ENCODE results near the gene PDE6G.

The PDE6G gene

GRCh38 chr17:81660441-81660840, 4.1 kb upstream of the PDE6G start:
- DNase-seq = no peak

- DNase-seq = no peak
Measured at GRCh38 chr17:81659038-81659437, 2.7 kb upstream of the PDE6G start.

- no peak for DNase-seq
Measured at GRCh38 chr17:81656835-81657234, 493 bp upstream of the PDE6G start.

GRCh38 chr17:81655378-81656117, 794 bp downstream of the PDE6G start:
- no peak for DNase-seq

GRCh38 chr17:81652906-81653771, 3.2 kb downstream of the PDE6G start:
- no peak for DNase-seq

- DNase-seq = no peak
Measured at GRCh38 chr17:81651692-81652091, 4.7 kb downstream of the PDE6G start.

GRCh38 chr17:81650951-81651350, 5.4 kb downstream of the PDE6G start:
- DNase-seq = no peak

GRCh38 chr17:81648707-81649085, 7.6 kb downstream of the PDE6G start:
- no peak for DNase-seq

GRCh38 chr17:81648013-81648706, 8.2 kb downstream of the PDE6G start:
- DNase-seq = no peak

GRCh38 chr17:81647640-81648012, 8.7 kb downstream of the PDE6G start:
- no peak for DNase-seq

- DNase-seq = no peak
Measured at GRCh38 chr17:81646869-81647600, 9.3 kb downstream of the PDE6G start.

- DNase-seq = no peak
Measured at GRCh38 chr17:81644976-81645952, 11.1 kb downstream of the PDE6G start.

- DNase-seq = no peak
Measured at GRCh38 chr17:81644496-81644895, 11.8 kb downstream of the PDE6G start.

- DNase-seq = no peak
Measured at GRCh38 chr17:81641825-81642489, 14.4 kb downstream of the PDE6G start.

GRCh38 chr17:81640011-81640410, 16.3 kb downstream of the PDE6G start:
- no peak for DNase-seq

GRCh38 chr17:81638683-81639082, 17.7 kb downstream of the PDE6G start:
- DNase-seq = no peak

GRCh38 chr17:81636505-81637288, 19.6 kb downstream of the PDE6G start, which contains the start of the genes NPLOC4 and TSPAN10:
Gene NPLOC4, minus strand, starts transcription at chr17:81637112. Its CDS starts 182 bp downstream, at chr17:81636930.
Gene TSPAN10, plus strand, starts transcription at chr17:81637196. Its CDS starts 5,217 bp downstream, at chr17:81642413.
- peak; percentile 71 for DNase-seq

- DNase-seq = no peak
Measured at GRCh38 chr17:81635973-81636504, 20.3 kb downstream of the PDE6G start.

- no peak for DNase-seq
Measured at GRCh38 chr17:81635431-81635830, 20.9 kb downstream of the PDE6G start.

GRCh38 chr17:81631482-81631881, 24.9 kb downstream of the PDE6G start:
- no peak for DNase-seq

All from stimulated activated naive CD4-positive, alpha-beta T cell treated with Interleukin-2 at 50 U/mL for 16 hours (primary cell).